Stimulated activated CD4-positive, alpha-beta T cell treated with anti-CD3 and anti-CD28 coated beads, Interleukin-12 subunit alpha, Interleukin-12 subunit beta, amount 100 ng/mL, for 4 hours (primary cell): ENCODE results near the gene MRGPRX3.
A peak's percentile ranks its signal among the peaks of the same experiment; 100 is the strongest.
"Not testable (repeated sequence)": the region's sequence is repeated elsewhere in the genome, so short reads cannot be mapped to it uniquely, and the experiment has no call there.

Source experiments
- DNase-seq: peaks from one replicate; pipeline ENCODE4 v3.0.0-alpha.2; 2020

The MRGPRX3 gene

DNA sequence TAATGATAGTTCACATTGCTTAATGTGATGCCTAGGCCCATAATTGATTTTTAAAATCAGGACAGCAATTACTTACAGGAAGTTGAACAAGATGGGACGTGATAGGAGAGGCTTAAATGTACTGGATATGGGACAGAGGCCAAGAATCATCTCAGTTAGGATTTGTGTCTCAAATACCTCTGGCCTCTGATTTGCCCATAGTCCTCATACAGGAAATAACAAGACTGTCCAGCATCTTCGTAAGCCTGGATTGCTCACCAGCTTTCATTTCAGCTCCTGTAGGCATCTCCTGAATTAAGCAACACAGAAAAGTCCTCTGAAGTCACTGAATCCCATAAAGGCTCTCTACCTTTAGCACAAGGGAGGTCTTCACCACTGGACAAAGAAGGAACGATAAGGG lies at the start of gene MRGPRX3:
Gene MRGPRX3, plus strand, starts transcription at position 231 of the 400 bp plus-strand sequence. CDS start 4,632 bp downstream, outside the sequence.
- DNase-seq, result no peak

DNA sequence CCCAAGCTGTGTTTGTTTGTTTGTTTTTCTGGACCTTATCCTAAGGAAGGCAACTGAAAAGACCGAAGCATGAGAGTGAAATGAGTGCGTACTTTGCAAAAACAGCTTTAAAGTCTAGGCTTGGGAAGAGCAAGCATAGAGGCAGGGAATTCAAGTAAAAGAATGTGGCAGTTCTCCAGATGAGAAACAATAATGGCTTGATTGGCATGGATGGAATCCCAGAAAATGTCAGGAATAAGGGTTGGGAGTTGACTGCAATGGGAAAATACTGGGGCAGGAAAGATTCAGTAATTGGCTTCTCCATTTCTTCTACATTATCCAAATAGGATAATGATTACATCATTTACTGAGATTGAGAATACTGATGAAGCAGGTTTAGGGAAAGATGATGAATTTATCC lies 44.0 kb upstream of the MRGPRX3 start:
- no peak for DNase-seq

DNA sequence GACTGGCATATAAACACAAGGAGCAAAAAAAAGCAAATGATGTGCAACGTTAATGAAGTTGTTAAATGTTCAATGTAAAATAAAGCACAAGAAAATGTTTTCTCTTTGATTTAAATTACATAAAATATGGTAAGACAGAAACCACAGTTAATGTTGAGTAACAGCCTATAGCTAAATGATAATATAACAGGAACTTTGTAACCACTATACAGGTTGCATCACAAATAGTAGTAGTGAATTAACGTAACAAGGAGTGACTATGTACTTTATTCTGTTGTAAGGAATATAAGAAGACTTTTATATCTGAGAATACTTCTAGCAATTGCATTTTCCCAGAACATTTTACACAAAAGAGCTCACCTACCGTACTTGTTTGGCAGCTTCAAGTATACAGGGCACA lies 43.4 kb upstream of the MRGPRX3 start:
- DNase-seq, result no peak

DNA sequence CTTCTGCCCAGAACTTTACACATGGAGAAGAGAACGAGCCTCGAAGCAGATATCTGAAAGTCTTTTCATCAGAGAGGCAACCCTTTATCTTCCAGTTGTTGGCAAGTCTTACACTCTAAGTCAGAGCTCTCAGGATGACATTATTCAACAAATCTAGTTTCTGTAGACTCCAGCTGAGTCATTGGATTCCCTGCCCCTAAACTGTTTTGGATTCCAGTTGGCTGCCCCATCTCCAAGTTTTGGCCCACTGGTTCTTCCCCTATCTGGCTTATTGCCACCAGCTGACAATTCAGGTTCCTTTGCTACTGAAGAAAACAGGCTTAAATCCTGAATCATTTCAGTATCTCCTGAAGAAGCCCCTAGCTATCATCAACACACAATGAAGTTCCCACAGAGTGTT lies 40.6 kb upstream of the MRGPRX3 start:
- no peak for DNase-seq

DNA sequence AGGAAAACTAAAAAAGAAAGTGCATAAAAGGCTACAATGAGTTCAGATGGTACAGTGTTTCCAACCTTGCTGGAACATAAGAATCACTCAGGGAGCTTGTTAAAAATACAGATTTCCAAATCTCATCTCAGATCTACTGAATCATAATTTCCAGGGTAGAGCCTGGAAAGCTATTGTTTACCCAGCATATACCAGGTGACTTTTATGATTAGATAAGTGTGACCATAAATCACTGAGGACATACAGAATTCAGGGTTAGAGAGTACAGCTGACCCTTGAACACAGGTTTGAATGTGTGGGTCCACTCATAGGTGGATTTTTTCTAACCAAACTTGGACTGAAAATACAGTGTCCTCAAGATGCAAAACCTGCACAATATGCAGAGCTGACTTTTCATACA lies 38.4 kb upstream of the MRGPRX3 start:
- no peak for DNase-seq

DNA sequence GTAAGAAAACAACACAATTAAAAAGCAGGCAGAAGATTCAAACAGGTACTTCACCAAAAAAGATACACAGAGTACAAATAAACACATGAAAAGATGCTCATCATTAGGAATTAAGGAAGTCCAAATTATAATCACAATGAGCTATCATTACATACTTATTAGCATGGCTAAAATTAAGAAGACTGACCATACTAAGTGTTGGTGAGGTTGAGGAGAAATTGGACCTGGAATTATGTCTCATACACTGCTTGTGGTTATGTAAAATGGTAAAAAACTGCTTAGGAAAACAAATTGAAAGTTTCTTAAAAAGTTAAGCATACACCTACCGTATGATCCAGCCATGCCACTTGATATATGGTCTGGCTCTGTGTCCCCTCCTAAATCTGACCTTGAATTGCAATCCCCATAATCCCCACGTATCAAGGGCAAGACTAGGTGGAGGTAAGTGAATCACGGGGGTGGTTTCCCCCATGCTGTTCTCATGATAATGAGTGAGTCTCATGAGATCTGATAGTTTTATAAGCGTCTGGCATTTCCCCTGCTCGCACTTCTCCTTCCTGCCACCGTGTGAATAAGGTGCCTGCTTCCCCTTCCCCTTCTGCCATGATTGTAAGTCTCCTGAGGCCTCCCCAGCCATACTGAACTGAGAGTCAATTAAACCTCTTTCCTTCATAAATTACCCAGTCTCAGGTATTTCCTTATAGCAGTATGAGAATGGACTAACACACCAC lies 31.3 kb upstream of the MRGPRX3 start:
- no peak for DNase-seq

DNA sequence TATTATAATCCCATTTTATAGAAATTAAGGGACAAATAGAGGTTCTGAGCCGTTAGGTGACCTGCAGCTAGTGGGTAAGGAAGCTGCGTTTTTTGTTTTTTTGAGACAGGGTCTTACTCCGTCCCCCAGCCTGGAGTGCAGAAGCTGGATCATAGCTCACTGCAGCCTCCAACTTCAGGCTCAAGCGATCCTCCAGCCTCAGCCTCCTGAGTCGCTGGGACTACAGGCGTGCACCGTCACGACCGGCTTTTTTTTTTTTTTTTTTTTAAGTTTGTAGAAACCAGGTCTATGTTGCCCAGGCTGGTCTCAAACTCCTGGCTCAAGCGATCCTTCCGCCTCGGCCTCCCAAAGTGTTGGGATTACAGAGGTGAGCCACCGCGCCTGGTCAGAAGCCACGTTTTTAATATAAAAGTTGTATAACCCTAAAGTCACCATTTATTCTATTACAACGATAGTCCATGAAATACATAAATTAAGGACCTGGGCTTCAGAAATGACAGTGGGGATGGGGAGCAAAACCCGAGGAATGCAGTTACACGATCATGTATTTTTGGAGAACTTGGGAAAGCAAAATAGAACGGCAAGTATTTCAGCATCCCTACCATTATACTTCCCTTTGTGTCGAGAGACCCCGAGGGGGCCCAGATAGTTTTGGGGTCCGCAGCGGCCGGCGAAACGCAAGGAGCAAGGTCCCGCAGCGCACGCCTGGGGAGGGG lies 27.1 kb upstream of the MRGPRX3 start:
- DNase-seq, result no peak

DNA sequence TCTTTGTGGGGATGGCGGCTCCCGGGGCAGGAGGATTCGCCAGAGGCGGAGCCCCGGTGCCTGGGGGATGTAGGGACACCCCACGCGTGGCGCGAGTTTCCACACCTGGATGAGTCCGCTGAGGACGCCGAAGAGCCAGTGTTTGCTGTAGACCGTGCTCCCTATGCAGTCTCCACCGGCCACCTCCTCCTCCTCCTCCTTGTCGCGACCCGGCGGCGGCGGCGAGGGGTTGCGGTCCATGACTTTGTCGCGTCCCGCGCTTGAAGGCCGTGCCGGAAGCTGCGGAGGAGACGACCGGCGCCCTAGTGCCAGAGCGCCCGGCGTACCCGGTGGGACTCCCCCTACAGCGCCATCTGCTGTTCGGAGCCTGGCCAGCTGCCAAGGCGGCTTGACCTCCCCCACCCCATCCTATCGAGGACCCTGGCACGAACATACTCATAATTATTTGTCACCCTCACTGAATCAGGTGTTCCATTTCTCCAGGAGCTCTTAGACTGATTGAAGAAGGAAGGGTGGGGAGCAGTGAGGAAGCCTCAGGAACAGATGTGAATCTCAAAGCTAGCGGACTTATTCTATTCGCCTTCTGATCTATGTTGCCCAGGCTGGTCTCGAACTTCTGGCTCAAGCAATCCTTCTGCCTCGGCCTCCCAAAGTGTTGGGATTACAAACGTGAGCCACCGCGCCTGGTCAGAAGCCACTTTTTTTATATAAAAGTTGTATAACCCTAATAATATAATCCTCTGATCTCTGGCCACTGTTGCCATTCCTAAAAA lies 26.4 kb upstream of the MRGPRX3 start, which contains the start of gene SAAL1:
Gene SAAL1, minus strand, starts transcription at position 281 of the 773 bp plus-strand sequence. Its CDS starts 41 bp downstream, at position 240.
- peak; percentile 94 for DNase-seq

DNA sequence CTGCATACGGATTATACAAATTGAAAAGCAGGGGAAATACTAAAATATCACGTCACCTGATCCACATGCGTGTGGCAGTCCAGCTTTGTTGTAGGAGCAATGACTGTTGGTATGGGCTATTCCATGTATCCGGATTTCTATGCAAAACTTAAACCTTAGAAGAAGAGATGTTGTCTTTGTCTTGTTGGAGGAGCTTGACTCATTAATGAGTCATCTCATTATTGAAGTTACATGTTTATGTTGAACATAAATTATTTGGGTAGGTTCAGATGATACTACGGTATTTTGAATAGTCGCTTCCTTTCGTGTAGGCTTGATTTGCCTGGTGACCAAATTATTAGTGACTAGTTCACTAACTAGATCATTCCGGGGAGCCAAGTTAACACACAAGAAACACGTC lies 25.7 kb upstream of the MRGPRX3 start:
- DNase-seq, result no peak

DNA sequence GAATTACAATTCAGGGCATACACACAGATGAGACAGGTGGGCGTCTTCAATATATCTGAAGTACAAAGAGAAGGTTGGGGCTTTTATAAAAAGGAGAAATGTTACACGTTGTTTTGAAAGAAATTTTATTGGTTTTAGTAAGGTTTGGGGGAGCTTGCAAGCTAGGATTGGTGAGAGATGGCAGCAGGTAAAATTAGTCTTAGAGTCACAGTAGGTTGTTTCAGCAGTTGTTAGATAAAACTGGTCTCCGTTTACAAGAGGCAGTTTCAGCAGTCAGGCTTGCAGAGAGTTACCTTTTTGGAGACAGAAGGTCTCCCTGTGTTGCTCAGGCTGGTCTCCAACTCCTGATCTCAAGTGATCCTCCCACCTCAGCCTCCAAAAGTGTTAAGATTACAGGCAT lies 24.1 kb upstream of the MRGPRX3 start:
- no peak for DNase-seq

DNA sequence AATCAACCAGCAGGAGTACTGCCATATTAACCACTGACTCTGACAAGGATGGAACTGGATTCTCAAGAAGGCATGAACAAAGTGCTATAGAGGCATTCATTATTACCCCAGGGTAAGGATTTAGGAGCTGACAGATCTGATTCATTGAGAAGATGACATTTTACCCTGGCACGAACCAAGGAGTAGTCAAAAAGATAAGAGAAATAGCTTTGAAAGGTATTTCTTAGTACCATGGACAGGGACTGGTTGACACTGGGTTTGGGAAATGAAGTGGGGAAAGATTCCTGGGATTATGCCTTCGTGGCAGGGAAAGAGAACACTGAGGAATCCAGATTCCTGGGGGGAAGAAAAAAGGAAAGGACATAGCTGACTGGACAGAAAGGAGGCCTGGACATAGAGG lies 21.4 kb upstream of the MRGPRX3 start:
- DNase-seq, result no peak

DNA sequence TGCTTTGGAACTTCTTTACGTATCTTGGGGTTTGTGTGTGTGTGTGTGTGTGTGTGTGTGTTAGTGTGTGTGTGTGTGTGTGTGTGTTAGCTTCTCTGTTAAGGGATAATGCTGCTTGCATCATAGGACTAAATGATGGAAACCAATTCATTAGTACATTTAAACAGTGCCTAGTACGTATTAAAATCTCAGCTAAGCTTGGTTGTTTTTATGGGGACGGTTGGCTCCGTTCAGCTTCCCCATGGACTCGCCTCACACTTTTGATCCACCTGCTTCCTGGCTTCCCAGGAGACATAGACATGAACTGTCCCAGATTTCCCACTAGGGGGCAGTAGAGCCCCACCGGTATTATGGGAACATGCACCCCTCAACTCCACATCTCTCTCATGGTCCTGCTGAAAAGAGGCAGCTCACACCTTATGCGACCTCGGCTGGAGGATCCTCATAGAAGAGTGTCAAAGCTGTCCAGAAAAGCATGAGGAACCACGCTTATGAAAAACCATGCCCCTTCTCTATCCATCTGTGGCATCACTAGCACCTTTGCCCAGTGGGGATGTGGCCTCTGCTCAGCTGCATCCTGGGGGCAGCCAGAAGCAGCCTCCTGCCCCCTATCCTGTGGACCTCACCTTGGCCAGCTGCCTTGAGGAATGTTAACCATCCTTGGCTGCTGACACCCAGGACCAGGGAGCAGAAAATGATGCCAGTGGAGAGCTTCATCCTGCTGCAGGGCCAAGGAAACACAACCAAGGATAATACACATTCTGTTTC lies 16.8 kb upstream of the MRGPRX3 start:
- peak; percentile 54 for DNase-seq

DNA sequence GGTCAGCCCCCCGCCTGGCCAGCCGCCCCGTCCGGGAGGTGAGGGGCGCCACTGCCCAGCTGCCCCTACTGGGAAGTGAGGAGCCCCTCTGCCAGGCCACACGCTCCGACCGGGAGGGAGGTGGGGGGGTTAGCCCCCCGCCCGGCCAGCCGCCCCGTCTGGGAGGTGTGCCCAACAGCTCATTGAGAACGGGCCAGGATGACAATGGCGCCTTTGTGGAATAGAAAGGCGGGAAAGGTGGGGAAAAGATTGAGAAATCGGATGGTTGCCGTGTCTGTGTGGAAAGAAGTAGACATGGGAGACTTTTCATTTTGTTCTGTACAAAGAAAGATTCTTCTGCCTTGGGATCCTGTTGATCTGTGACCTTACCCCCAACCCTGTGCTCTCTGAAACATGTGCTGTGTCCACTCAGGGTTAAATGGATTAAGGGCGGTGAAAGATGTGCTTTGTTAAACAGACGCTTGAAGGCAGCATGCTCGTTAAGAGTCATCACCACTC lies 11.0 kb upstream of the MRGPRX3 start:
- DNase-seq, result not testable (repeated sequence)

DNA sequence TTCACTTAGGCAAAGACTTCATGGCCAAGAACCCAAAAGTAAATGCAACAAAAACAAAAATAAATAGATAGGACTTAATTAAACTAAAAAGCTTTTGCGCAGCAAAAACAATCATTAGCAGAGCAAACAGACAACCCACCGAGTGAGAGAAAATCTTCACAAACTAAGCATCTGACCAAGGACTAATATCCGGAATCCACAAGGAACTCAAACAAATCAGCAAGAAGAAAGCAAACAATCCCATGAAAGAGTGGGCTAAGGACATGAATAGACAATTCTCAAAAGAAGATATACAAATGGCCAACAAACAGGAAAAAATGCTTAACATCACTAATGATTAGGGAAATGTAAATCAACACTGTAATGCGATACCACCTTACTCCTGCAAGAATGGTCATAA lies 1.3 kb upstream of the MRGPRX3 start:
- not testable (repeated sequence) for DNase-seq

DNA sequence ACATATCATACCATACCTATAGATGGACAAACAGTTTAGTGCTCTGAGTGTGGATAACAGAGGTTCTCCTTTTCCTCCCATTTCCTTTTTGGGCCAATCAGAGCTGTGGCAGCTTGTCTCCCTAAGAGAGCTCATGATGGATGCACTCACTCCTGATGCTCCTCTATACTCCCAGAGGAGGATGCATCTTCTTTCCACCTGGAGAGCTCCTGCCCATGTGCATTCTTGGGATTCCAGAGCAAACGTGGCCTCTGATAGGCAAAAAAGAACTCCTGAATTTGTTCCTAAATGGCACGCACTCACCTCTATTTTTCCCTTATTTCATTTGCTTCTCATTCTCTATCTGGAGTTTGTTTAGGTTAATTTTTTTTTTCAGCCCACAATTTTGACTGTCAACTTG lies 2.9 kb downstream of the MRGPRX3 start:
- DNase-seq, result no peak

DNA sequence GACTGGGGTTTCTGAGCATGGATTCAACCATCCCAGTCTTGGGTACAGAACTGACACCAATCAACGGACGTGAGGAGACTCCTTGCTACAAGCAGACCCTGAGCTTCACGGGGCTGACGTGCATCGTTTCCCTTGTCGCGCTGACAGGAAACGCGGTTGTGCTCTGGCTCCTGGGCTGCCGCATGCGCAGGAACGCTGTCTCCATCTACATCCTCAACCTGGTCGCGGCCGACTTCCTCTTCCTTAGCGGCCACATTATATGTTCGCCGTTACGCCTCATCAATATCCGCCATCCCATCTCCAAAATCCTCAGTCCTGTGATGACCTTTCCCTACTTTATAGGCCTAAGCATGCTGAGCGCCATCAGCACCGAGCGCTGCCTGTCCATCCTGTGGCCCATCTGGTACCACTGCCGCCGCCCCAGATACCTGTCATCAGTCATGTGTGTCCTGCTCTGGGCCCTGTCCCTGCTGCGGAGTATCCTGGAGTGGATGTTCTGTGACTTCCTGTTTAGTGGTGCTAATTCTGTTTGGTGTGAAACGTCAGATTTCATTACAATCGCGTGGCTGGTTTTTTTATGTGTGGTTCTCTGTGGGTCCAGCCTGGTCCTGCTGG lies 4.9 kb downstream of the MRGPRX3 start:
- DNase-seq, result no peak

DNA sequence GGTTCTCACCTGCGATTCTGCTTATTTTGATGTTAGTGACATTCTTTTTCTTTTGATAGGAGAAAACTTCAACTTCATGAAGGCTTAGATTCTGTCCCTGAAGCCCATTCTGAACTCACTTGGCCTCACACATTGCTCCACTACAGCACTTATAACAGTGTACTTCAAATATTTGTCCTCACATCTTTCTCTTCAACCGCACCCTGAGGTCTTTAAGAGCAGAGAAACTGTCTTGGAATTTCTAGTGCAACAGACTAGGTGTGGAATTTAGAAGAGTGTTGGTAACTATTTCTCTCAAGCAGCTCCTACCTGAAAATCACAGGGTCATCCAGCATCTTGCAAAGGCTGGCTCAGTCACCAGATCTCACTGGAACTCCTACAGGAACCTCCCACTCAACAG lies 7.8 kb downstream of the MRGPRX3 start:
- DNase-seq, result no peak

DNA sequence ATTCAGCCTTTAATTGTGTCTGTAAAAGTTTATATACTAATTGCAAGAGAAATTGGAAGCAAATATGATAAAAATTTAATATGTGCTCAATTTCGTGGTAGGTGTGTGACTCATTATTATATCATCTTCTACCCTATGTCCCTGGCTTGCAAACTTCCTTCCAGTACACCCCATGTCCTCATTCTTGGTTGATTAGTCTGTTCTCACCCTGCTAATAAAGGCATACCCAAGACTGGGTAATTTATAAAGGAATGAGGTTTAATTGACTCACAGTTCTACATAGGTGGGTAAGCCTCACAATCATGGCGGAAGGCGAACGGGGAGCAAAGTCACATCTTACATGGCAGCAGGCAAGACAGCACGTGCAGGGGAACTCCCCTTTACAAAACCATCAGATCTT lies 11.9 kb downstream of the MRGPRX3 start:
- DNase-seq, result no peak

DNA sequence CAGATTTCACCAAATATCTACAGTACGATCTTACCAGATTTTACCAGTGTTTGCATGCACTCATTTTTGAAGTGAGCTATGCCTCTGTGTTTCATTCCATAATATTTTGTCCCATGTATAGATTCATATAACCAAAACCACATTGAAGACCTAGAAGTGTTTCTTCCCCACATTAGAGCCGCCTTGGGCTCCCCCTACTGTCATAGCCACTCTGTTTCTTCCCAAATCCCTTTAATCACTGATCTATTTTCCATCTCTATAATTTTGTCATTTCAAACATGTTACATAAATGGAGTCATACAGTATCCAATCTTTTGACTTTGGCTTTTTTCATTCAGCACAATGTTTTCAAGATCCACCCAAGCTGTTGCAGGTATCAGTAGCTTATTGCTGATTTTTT lies 12.7 kb downstream of the MRGPRX3 start:
- DNase-seq, result no peak

DNA sequence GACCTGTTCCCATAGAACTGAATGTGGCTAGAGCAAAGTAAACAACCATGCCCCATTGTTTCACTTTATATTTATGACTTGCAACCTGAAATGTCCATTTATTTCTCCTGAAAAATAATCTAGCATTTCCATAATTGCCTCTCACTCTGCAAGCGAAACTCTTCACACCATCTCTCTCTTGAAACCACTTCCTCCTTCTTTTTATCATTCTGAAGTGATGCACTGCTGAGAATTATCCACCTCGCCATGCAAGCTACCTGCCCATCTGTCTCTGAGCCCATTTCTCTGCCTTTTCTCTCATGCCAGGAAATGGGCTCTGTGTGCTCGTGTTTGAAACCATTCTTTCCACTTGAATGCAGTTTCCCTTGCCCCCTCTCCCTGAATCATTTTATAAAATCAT lies 13.5 kb downstream of the MRGPRX3 start:
- DNase-seq, result no peak

DNA sequence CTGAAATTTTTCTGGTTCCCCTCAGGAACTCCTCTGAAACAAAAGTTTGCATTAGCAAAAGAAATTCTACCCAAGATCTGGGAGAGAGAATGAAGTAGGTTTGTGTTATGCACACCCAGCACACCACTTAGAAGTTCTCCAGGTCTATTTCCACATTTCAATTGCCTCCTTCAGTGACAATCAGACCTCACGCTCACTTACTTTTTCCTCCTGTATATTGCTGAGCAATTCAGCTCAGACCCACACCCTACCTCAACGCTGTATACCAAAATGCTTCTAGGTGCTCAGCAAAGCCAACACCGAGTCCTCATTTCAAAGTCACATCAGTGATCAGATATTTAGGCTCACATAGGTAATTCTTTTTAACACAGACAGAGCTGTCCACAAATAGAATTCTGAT lies 19.2 kb downstream of the MRGPRX3 start:
- DNase-seq, result no peak

DNA sequence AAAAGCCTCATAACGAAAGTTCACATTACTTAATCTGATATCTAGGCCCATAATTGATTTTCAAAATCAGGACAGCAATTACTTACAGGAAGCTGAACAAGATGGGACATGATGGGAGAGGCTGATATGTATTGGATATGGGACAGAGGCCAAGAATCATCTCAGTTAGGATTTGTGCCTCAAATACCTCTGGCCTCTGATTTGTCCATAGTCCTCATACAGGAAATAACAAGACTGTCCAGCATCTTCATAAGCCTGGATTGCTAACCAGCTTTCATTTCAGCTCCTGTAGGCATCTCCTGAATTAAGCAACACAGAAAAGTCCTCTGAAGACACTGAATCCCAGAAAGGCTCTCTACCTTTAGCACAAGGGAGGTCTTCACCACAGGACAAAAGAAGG lies 36.0 kb downstream of the MRGPRX3 start:
- no peak for DNase-seq
